ENCODE measurements around the gene TMEM201. TPM values are rescaled to one million over a fixed set of nuclear protein-coding genes. Genes with fewer than 3 reads are reported as not detected.

The TMEM201 gene
- total and polyA plus RNA-seq, 2 of the 13 experiments (the other 11 are each of a cell fraction or from before 2014, with no cell fraction given): 1.5 to 8.2 TPM

DNA sequence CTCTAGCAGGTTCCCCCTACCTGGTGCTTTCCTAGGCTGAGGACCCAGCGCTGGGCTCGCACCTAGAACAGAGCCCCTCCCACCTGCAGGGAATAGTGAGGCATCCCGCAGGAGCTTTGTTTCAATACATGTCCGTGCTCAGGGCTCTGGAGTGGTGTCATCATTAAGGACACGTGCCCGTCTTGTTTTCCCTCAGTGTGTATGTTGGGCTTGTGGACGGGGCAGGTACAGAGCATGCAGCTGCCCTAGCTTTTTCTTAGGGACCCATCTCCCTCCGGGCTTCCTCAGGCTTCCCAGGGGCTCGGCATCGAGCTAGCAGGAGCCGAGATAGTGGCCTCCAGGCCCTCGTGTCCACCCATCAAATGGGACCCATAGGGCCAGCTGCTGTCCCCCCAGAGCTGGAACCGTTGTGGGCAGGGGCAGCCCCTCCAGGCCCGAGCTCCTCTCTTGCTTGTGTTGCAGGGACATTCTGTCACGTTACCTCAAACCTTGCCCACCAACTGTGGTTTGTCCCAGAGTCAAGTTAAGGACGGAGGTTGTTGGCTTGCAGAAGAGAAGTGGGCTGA lies 3.9 kb downstream of the TMEM201 start:
- Histone ChIP-seq H3K9ac (ENCODE audit: insufficient read depth, low read depth, low read length) (peak overlapping the region; percentile 24; the same call in 1 of the 2 replicates), H3K9me3 (ENCODE audit: low read length) (no peaks in the 10 kb centered on the region), H3K79me2 (ENCODE audit: insufficient read depth, low read length) (peaks cover 59% of the 10 kb centered on the region), H3K27me3 (ENCODE audit: control insufficient read depth in 1 of 2, insufficient read depth in 2 of 2, low read length in 2 of 2) (no peaks in the 10 kb centered on the region), H3K27ac (ENCODE audit: extremely low read length, insufficient read depth, low read length) (peak overlapping the region; percentile 63), H3K36me3 (replicated peaks in 1 of 2; ENCODE audit: control insufficient read depth in 1 of 2, insufficient read depth in 2 of 2, low read length in 2 of 2) (peaks cover 3 to 16% of the 10 kb centered on the region in 2 experiments; a peak in 4 of 5 replicates), H3K4me2 (ENCODE audit: low read depth, low read length) (peak overlapping the region; percentile 62; the same call in 1 of the 2 replicates), H4K20me1 (ENCODE audit: insufficient read depth, low read length) (peaks cover 27% of the 10 kb centered on the region), H3K4me3 (replicated peaks in 1 of 3; ENCODE audit: insufficient read depth in 1 of 3, low read depth in 2 of 3, low read length in 3 of 3) (peak overlapping the region in 1 of 3 experiments; percentile 39; a peak in 1 of 6 replicates), H3K4me1 (ENCODE audit: insufficient read depth, low read length) (peaks cover 56% of the 10 kb centered on the region), H2AFZ (ENCODE audit: low read length) (no peak overlapping the region)
- no peak for DNase-seq (ENCODE audit: low spot score)
- FAIRE-seq: no peak
- intact Hi-C loops (cut with micrococcal nuclease; ENCODE audit: unreplicated experiment): no loop called here
- ChIA-PET CTCF (ENCODE audit: low intra/inter-chr PET ratio, low total read pairs) (no interaction called here), POLR2A (interaction anchor here (0.8 to 1.2 kb wide), 2 partner anchors 59 to 97 kb away, joined by 3 read pairs; no protein-coding TSS in a partner anchor)
- in situ Hi-C loops (cut with HindIII; ENCODE audit: extremely low pct_ligation_motif_present, low pct_unique_long_range_greater_than_20kb): no loop called here
- 95% methylated on average over 8 of the region's 16 CpGs for WGBS (ENCODE audit: low lambda C conversion rate)
- BruUV-seq (replicated peaks): no TSS peak
- no peak for TF ChIP-seq NR1H2 (CRISPR knock-in tag; IDR thresholded peaks at IDR 0.05; ENCODE audit: borderline replicate concordance, low read depth)
- no peak for TF ChIP-seq MIER3 (CRISPR knock-in tag; IDR thresholded peaks at IDR 0.05; ENCODE audit: borderline replicate concordance)
- no peak for TF ChIP-seq ZBTB8A (CRISPR knock-in tag; IDR thresholded peaks at IDR 0.05; ENCODE audit: borderline replicate concordance, low read depth)
- 0 out of 2 replicates have a peak, but pooled peaks have one; percentile 13 for TF ChIP-seq ZNF232 (CRISPR knock-in tag; IDR thresholded peaks at IDR 0.05; ENCODE audit: borderline replicate concordance)
- ATAC-seq: no peak

DNA sequence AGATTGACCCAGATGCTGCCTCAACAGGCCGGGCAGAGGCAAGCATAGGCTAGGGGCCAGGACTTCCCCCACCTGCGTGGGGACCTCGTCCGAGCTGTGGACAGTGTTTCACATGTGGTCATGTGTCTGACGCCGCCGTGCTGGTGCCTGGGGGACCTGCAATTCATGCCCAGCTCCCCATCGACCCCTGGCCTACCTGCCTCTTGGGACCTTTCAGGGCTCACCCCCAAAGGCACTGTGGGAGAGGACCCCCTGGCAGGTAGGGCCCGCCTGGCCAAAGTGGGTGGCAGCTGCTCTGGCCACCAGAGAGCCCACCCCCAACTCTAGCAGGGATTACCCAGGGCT lies 4.4 kb downstream of the TMEM201 start:
- 100% methylated on average over 1 of the region's 9 CpGs for WGBS (ENCODE audit: low lambda C conversion rate)
- H3K9ac ChIP-seq (ENCODE audit: insufficient read depth, low read depth, low read length): 0 out of 2 replicates have a peak overlapping the region, but pooled peaks have one; percentile 24
- in situ Hi-C loops (cut with HindIII; ENCODE audit: extremely low pct_ligation_motif_present, low pct_unique_long_range_greater_than_20kb): no loop called here

More for the DNA sequence above, 4.4 kb downstream of the TMEM201 start:
- H2AFZ ChIP-seq (ENCODE audit: low read length): no peak overlapping the region
- ChIA-PET POLR2A (interaction anchor here (0.8 to 1.2 kb wide), 2 partner anchors 60 to 97 kb away, joined by 3 read pairs; no protein-coding TSS in a partner anchor), CTCF (ENCODE audit: low intra/inter-chr PET ratio, low total read pairs) (no interaction called here)
- peaks cover 6 to 21% of the 10 kb centered on the region in 2 experiments; a peak in 4 of 5 replicates for H3K36me3 ChIP-seq (replicated peaks in 1 of 2; ENCODE audit: control insufficient read depth in 1 of 2, insufficient read depth in 2 of 2, low read length in 2 of 2)
- BruUV-seq (replicated peaks): no TSS peak
- H3K79me2 ChIP-seq (ENCODE audit: insufficient read depth, low read length): peaks cover 59% of the 10 kb centered on the region
- intact Hi-C loops (cut with micrococcal nuclease; ENCODE audit: unreplicated experiment): no loop called here
- H4K20me1 ChIP-seq (ENCODE audit: insufficient read depth, low read length): peaks cover 27% of the 10 kb centered on the region
- no peaks in the 10 kb centered on the region for H3K9me3 ChIP-seq (ENCODE audit: low read length)
- ATAC-seq: no peak
- TF ChIP-seq YY1 (IDR thresholded peaks at IDR 0.05; ENCODE audit: insufficient read depth, insufficient replicate concordance, low read depth, low read length): peak; percentile 12
- no peak for TF ChIP-seq ZNF296 (CRISPR knock-in tag; conservative IDR thresholded peaks at IDR 0.05)
- TF ChIP-seq ZNF577 (CRISPR knock-in tag; IDR thresholded peaks at IDR 0.05; ENCODE audit: borderline replicate concordance, low read depth): no peak
- TF ChIP-seq ZNF232 (CRISPR knock-in tag; IDR thresholded peaks at IDR 0.05; ENCODE audit: borderline replicate concordance): 0 out of 2 replicates have a peak, but pooled peaks have one; percentile 10
- 0 out of 2 replicates have a peak, but pooled peaks have one; percentile 34 for TF ChIP-seq ZNF225 (CRISPR knock-in tag; IDR thresholded peaks at IDR 0.05)
- TF ChIP-seq TBX2 (CRISPR knock-in tag; IDR thresholded peaks at IDR 0.05; ENCODE audit: borderline replicate concordance): peak; percentile 38; the same call in 1 of the 2 replicates
- TF ChIP-seq ZNF501 (CRISPR knock-in tag; IDR thresholded peaks at IDR 0.05): no peak
- 0 out of 2 replicates have a peak, but pooled peaks have one; percentile 23 for TF ChIP-seq ZBTB7A (CRISPR knock-in tag; IDR thresholded peaks at IDR 0.05)
- TF ChIP-seq, protein P1, sequence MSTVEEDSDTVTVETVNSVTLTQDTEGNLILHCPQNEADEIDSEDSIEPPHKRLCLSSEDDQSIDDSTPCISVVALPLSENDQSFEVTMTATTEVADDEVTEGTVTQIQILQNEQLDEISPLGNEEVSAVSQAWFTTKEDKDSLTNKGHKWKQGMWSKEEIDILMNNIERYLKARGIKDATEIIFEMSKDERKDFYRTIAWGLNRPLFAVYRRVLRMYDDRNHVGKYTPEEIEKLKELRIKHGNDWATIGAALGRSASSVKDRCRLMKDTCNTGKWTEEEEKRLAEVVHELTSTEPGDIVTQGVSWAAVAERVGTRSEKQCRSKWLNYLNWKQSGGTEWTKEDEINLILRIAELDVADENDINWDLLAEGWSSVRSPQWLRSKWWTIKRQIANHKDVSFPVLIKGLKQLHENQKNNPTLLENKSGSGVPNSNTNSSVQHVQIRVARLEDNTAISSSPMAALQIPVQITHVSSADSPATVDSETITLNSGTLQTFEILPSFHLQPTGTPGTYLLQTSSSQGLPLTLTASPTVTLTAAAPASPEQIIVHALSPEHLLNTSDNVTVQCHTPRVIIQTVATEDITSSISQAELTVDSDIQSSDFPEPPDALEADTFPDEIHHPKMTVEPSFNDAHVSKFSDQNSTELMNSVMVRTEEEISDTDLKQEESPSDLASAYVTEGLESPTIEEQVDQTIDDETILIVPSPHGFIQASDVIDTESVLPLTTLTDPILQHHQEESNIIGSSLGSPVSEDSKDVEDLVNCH (CRISPR knock-in tag; IDR thresholded peaks at IDR 0.05): no peak
- TF ChIP-seq ZFY (CRISPR knock-in tag; IDR thresholded peaks at IDR 0.05): peak; percentile 9; the same call in 1 of the 2 replicates
- no peak for DNase-seq (ENCODE audit: low spot score)
- H3K4me3 ChIP-seq (replicated peaks in 1 of 3; ENCODE audit: insufficient read depth in 1 of 3, low read depth in 2 of 3, low read length in 3 of 3): peak overlapping the region in 1 of 3 experiments; percentile 39; a peak in 1 of 6 replicates
- no peaks in the 10 kb centered on the region for H3K27me3 ChIP-seq (ENCODE audit: control insufficient read depth in 1 of 2, insufficient read depth in 2 of 2, low read length in 2 of 2)
- peak overlapping the region; percentile 62 for H3K4me2 ChIP-seq (ENCODE audit: low read depth, low read length)
- H3K4me1 ChIP-seq (ENCODE audit: insufficient read depth, low read length): peaks cover 52% of the 10 kb centered on the region
- peak overlapping the region; percentile 63 for H3K27ac ChIP-seq (ENCODE audit: extremely low read length, insufficient read depth, low read length)
- FAIRE-seq: no peak
